GM19328 (cell line): Measurements from ENCODE around the gene SEC14L3.

ENCODE experiments used
- ATAC-seq: cut with Tn5 transposase; IDR thresholded peaks from one replicate; pipeline ENCODE4 v1.9.1; 2021; ENCODE audit warnings: mild to moderate bottlenecking, moderate library complexity; ENCODE audit not compliant: unreplicated experiment

SEC14L3 gene

GRCh38 chr22:30471616-30472318, at the start of gene SEC14L3:
TSS of gene SEC14L3 (minus strand) at chr22:30472017. CDS start at chr22:30471958, 59 bp downstream.
- ATAC-seq: no peak

DNA sequence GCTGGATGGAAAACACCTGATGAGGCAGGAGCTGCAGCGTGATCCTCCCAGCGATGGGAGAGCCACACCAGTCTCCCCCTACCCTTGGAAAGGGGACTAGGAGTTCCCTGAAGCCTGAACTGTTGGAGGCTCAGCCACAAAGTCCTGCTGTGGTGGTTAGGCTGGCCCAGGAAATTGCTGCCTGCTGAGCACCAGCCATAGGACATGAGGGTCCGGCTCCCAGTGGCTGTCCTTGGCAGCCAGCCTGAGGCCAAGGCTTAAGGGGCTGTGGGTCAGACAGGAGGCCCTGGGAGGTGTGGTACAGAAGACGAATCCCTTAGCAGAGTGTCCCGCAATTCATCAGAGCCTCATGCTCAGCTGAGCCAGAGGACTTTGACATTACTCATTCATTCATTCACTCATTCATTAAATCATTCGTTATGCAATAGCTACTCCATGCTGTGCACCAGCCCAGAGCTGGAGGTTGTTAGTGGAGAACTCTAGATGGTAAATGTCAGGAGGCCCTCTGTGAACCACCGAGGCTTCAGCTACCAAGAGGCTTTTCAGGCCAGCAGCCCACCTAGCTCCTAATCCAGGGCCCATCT, 48.1 kb upstream of the SEC14L3 start:
- no peak for ATAC-seq

DNA sequence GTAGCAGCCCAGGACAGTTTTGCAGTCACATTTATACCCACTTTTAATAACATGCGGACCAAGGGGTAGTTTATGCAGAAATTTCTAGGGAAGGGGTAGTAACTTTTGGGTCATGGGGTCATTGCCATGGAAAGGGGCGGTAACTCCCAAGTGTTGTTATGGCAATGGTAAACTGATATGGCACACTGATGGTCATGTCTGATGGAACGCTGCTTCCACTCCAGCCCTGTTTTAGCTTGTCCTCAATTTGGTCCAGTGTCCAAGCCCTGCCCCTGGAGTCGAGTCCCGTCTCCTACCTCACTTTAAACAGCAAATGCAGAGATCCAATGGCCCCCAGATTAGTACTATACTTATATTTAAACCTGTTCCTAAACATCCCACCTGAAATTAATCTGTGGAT, 44.9 kb upstream of the SEC14L3 start:
- ATAC-seq: no peak

- ATAC-seq: no peak
Measured at GRCh38 chr22:30516273-30516672, 44.5 kb upstream of the SEC14L3 start.

- no peak for ATAC-seq
Measured at GRCh38 chr22:30514252-30514651, 42.4 kb upstream of the SEC14L3 start.

DNA sequence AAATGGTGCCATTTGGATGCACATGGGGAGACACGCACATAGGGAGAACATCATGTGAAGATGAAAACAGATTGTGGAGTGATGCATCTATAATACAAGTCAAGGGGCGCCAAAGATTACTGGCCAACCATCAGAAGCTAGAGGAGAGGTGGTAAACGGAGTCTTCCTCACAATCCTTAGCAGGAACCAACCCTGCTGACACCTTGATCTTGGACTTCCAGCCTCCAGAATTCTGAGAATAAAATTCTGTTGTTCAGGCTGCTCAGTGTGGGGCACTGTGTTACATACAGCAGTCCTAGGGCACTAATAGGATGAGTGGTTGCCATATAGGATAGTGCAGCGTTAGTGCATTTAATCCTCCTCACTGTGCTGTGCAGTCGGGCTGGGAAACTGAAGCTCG, 41.6 kb upstream of the SEC14L3 start:
- no peak for ATAC-seq

DNA sequence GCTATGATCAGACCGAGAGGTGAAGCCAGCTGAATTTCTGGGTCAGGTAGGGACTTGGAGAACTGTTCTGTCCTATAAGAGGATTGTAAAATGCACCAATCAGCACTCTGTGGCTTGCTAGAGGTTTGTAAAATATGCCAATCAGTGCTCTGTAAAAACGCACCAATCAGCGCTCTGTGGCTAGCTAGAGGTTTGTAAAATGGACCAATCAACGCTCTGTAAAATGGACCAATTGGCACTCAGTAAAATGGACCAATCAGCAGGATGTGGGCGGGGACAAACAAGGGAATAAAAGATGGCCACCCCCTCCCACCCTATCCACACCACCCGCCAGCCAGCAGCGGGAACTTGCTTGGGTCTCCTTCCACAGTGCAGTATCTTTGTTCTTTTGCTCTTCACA, 40.1 kb upstream of the SEC14L3 start:
- ATAC-seq: no peak

DNA sequence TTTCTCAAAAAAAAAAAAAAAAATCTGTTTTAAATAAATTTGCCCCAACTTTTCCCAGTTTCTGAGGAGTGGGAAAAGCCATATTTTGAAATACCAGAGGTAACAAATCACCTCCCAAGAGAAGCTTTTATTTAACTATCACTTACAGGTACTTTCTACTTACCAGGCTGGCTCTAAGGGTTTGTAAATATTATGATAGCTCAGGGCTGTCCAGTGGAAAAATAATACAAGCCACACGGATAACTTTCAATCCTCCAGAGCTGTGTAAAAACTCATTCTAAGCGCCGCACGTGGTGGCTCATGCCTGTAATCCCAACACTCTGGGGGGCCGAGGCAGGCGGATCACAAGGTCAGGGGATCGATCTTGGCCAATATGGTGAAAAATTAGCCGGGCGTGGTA, 39.3 kb upstream of the SEC14L3 start:
- ATAC-seq: no peak

- ATAC-seq: no peak
Measured at GRCh38 chr22:30508216-30508615, 36.4 kb upstream of the SEC14L3 start.

- ATAC-seq: no peak
Measured at GRCh38 chr22:30507670-30508069, 35.9 kb upstream of the SEC14L3 start.

- no peak for ATAC-seq
Measured at GRCh38 chr22:30506507-30506968, 34.7 kb upstream of the SEC14L3 start.

GRCh38 chr22:30503551-30503950, 31.7 kb upstream of the SEC14L3 start:
- no peak for ATAC-seq

GRCh38 chr22:30502911-30503310, 31.1 kb upstream of the SEC14L3 start:
- ATAC-seq: no peak

DNA sequence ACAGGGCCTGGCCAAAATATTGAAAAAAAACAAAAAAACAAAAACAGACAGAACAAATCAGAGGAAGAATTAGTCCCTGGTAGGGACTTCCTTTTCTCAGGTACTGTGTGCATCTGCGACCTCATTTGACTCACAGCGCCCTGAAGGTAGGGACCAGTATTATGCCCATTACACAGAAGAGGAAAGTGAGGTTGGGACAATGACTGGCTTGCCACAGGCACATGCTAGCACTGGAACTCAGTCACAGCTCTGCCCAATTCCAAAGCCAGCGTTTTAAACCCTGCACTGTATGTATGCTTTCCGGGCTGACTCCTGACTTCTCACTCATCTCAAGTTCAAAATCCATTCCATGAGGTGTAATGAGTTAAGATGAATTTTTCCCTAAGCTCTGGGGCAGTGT, 30.3 kb upstream of the SEC14L3 start:
- ATAC-seq: no peak

DNA sequence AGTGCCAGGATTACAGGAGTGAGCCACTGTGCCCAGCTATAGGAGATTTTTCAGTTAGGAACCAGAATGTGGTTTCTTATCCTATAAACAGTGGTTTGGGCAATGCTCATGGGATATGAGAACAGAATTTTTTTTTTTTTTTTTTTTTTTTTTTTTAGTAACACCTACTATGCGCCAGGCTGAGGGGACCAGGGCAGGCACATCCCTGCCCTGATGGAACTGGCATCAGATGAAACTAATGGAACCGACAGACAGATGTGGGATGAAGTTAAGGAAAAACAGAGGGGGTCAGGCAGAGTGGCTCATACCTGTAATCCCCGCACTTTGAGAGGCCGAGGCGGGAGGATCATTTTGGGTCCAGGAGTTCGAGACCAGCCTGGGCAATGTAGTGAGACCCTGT, 28.8 kb upstream of the SEC14L3 start:
- ATAC-seq: no peak

- no peak for ATAC-seq
Measured at GRCh38 chr22:30497466-30498150, 25.8 kb upstream of the SEC14L3 start.

GRCh38 chr22:30495041-30495784, 23.4 kb upstream of the SEC14L3 start:
- no peak for ATAC-seq

- no peak for ATAC-seq
Measured at GRCh38 chr22:30492144-30492543, 20.3 kb upstream of the SEC14L3 start.

GRCh38 chr22:30491381-30491780, 19.6 kb upstream of the SEC14L3 start:
- no peak for ATAC-seq

GRCh38 chr22:30490399-30490798, 18.6 kb upstream of the SEC14L3 start:
- ATAC-seq: no peak

- no peak for ATAC-seq
Measured at GRCh38 chr22:30488121-30488520, 16.3 kb upstream of the SEC14L3 start.
